Umbilical cord (tissue), 2 donors: ENCODE measurements around the gene TMED9. TPM values are rescaled to one million over a fixed set of nuclear protein-coding genes. Genes with fewer than 3 reads are reported as not detected.

Experiments
- DNase-seq: peaks from one replicate; pipeline ENCODE4 v3.0.0-alpha.2; 2015; ENCODE audit warnings: low spot score
- total RNA-seq: library from RNA; depleted of rRNA; stranded (reverse); fragments of >200 nt; gene quantifications from one replicate; pipeline ENCODE4 v1.2.3, GENCODE V29; 2014; ENCODE audit warnings: low replicate concordance; ENCODE audit not compliant: insufficient read depth

Gene TMED9
- total RNA-seq, 1 donor from 2014 or later, result 62.1 TPM

DNA sequence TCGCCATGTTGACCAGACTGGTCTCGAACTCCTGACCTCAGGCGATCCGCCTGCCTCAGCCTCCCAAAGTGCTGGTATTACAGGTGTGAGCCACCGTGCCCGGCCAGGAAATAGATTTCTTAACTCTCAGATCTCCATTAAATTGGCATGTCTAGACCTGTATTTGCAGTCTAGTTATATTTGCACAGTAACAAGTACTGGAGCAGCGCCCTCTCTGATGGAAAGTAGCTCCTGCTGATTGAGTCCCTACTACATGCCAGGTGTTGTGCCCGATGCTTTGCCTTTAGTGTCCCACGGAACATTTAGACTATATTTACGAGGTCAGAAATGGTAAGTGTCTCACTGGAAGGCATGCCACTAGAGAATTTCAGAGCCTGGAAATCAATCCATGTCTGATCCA is 15.8 kb upstream of the TMED9 start:
- DNase-seq, result no peak

DNA sequence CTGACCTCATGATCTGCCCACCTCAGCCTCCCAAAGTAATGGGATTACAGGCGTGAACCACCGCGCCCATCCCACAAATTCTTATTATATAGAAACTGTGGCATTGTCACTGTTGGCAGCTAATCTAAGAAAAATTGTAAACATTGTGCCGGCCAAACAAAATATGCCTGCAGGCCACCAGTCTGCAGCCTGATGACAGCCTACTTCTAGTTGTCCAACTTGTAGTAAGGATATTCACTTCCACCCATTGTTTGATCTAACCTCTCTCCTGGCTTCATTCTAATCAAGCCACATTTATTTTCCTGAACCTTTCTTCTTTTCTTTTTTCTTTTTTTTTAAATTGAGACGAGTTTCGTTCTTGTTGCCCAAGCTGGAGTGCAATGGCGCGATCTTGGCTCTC is 13.7 kb upstream of the TMED9 start:
- DNase-seq, result no peak

DNA sequence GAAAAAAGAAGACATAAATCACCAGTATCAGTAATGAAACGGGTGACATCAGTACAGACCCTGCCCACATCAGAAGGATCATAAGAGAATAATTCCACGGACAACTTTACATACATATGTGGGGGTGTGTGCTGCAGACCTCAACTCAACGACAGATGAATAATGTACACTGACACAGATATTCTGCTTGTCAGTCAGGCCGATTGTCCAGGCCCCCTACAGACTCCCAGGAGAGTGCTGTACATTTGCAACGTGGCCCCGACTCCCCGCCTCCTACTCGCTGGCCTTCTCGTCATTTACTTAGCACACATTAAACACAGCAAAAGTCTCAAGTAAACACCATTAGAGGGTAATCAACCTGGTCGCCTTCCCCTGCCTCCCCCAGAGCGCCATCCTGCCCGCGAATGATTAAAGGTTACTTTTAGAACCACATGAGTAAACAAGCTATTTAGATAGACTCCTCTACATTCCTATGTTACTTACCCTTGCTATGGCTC is 3.5 kb upstream of the TMED9 start:
- DNase-seq, result no peak

DNA sequence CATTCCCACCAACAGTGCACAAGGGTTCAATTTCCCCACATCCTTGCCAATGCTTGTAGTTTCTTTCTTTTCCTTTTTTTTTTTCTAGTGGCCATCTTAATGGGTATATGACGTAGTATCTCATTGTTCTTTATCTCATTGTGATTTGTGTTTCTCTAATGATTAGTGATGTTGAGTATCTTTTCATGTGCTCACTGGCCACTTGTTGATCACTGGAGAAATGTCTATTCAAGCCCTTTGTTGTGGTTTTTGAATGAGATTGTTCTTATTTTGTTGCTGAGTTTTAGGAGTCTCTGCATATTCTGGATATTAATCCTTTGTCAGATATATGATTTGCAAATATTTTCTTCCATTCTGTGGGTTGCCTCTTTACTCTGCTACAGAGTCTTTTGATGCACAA is 1.6 kb upstream of the TMED9 start:
- DNase-seq, result no peak

DNA sequence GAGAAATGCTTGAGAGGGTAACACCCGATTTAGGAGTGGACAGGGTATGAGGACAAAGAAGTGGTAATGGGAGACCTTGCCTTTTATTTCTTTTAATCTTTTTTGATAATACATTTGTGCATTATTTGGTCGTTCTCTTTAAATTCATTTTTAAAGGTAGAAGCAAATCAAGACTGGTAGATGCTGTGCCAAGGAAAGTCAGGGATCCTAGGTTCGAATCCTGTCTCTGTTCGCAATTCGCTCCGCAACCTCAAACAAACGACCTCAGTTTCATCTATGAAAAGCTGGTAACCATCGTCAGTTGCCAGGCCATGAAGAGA is 353 bp upstream of the TMED9 start:
- no peak for DNase-seq

DNA sequence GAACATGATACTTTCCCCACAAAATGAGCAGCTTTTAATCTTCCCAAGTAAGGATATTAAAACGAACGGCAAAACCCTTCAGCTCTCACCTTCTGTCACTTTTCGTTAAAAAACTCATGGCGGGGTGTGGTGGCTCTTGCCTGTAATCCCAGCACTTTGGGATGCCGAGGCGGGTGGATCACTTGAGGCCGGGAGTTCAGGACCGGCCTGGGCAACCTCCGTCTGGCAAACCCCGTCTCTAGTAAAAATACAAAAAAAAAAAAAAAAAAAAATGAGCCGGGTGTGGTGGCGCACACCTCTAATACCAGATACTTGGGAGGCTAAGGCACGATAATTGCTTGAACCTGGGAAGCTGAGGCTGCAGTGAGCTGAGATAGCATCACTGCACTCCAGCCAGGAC is 902 bp downstream of the TMED9 start:
- DNase-seq, result no peak

DNA sequence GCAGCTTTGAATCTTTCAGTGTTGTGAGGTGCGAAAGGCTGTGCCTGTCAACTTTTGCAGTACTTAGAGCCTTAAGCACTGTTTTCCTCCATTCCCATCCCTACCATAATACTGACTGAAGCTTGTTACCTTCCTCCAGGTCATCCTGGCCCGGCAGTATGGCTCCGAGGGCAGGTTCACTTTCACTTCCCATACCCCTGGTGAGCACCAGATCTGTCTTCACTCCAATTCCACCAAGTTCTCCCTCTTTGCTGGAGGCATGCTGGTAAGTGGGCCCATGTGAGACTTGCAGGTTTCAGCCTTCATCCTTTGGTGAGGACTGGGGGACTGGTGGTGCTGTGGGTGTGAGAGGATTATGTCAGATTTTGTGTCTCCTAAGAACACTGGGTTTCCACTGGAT is 1.5 kb downstream of the TMED9 start:
- no peak for DNase-seq

DNA sequence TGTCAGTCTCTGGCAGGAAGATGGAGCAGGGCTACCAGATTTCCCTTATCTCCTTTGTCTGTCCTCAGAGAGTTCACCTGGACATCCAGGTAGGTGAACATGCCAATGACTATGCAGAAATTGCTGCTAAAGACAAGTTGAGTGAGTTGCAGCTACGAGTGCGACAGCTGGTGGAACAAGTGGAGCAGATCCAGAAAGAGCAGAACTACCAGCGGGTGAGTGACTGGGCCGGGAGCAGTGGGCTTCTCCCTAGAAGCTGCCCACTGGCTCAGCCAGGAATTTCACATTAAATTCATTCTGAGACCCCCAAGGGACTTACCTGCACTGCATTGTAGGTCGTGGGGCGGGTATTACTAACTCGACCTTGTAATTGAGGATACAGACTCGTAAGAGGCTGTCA is 2.1 kb downstream of the TMED9 start:
- DNase-seq, result no peak

DNA sequence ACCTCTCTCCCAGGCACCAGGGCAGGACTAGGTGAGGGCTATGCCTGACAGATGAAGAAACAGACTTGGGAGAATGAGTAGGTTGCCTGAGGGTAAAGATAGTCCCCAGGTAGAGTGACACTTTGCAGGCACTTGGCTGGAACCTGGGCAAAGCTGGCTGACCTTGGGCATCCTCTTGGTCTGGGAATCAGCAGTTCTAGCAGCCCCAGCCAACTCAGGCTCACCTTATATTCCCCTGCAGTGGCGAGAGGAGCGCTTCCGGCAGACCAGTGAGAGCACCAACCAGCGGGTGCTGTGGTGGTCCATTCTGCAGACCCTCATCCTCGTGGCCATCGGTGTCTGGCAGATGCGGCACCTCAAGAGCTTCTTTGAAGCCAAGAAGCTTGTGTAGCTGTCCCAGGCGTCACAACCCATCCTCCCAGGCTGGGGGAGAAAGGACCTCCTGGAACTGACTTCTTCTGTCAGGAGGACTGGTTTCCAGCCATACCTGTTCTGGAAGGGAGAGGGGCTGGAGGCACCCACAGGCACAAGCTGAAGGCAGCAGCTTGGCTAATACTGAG is 3.1 kb downstream of the TMED9 start:
- no peak for DNase-seq

DNA sequence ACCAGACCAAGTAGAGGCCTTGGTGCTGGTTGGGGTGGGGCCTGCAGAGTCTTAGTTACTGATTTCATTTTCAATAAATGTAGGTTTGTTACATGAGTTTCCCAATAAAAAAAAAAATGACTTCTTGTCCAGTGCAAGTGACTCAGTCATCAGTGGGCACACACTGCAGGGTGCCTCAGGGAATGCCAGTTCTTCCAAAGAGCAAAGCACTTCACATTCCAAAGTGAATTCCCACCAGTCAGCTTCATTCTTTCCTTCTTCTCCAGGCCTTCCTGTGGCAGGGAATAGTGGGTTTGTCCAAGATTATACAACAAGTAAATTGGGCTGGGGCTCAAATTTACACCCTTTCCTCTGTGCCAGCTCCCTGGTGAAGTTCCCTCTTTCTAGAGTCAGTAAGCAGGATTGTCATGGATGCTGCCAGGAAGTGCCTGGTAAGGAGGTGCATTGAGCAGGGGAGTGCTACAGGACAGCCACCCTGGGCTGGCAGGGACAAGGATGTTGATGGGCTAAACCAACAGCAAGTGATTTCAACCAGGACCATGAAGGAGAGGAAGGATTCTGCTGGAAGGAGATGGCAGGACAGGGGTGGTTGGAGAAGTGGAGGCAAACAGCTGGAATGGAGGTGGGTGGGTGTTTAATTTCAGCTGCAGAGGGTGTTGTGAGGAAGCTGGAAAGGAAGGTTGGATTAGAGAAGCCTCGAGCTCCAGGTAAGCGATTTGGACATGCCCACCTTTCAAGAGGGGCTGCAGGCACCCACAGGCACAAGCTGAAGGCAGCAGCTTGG is 4.2 kb downstream of the TMED9 start:
- DNase-seq, result no peak

DNA sequence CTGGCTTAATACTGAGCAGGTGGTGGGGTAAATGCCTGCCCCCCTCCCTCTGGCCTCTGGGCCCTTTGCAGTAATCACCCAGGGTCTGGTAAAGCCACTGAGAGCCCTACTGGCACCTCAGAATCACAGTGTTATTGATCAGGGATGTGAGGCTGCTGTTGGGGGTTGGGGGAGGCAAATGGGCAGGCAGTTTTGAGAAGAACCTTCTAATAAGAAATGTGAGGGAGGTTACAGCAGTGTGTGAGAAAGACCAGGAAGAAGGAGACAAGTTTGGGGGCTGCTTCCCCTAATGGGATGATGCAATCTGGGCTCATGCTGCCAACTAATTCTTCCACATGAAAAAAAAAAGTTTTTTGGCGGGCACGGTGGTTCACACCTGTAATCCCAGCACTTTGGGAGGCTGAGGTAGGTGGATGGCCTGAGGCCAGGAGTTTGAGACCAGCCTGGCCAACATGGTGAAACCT is 4.8 kb downstream of the TMED9 start:
- no peak for DNase-seq

DNA sequence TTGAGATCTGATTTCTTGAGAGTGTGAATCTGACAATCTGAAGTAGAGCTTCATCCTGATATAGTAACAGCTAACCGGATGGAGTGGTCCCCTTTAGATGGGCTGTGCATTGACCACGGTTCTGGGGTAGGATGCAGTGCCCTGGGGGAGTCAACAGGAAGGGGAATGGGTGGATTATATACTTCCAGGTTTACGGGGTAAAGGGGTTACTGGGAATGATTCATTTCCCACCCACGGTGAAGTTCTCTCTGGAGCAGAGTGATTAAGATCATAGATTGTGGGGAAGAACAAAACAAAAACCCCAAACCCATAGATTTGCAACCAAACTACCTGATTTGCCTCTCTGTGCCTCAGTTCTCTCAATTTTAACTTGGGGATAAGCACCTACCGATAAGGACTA is 6.5 kb downstream of the TMED9 start:
- DNase-seq, result no peak

DNA sequence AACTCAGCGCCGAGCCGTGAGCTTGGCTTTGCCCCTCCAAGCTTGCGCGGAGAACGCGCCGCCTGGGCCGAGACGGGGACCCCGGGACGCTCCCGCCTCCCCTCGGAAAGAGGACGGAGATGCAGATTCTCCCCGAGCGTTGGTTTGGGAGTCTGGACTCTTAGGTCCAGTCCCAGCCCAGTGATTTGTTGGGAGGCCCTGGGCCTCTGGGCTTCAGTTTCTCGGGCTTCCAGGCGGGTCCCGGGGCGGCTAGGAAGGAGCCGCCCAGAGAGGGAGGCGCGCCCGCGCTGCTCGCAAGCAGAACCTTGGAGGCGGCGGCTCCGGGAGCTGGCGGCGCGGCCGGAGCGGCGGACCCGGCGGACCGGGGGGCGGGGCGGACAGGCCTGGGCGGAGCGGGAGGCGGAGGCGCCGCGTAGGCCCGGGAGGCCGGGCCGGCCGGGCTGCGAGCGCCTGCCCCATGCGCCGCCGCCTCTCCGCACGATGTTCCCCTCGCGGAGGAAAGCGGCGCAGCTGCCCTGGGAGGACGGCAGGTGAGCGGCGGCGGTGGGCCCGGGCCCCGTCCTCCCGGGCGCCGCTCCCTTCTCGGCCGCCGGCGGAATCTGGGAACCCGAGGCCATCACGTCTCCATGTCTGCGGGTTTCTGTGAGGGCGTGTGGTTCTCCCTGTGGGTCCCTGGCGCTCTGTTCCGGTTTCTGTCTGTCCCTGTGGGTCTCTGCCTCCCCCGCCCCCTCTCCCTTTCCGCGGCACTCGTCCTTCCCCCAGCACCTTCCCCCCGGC is 7.9 kb downstream of the TMED9 start, which contains the start of gene B4GALT7:
B4GALT7 (plus strand) TSS at position 402 of the 777 bp plus-strand sequence; CDS start at position 481, 79 bp downstream.
- DNase-seq, result peak; percentile 89

DNA sequence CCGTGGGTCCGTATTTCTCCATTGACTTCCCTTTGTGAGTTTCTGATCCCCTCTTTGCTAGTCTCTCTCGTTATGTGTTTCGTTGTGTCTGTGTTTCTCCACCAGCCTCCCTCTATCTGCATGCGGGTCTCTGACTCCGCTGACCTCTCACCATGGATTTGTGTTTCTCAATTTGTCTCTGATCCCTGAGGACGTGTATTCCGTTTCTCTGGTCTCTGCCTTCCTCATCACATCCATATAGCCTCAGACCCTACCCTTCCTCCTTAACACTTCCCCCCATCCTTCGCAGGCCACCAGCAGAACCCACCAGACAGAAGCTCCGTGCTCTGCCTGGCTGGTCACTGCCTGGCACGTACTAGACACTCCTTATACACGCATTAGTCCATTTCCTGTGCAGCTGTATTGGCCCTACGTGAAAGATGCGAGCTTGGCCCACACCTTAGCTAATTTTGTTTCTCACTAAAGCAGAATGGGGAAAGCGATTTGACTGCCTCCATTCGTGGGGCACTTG is 8.6 kb downstream of the TMED9 start:
- DNase-seq, result peak; percentile 23

DNA sequence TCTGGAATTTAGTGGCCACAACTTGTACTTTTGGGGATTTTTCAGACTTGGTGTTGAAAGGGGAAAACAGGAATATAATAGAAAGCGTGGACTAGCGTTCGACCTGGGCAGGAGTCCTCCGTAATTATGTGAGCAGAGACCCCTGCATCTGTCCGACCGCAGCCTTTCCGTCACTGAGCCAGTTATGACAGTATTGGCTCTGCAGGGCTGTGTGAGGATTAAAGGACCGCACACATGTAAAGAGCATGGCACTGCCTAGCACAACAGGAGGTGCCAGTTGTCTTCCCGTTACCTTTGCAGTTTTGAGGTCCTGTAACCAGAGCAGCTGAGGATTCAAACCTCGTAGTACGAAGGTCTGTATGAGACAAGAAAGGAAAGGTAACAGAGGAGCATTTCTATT is 9.1 kb downstream of the TMED9 start:
- DNase-seq, result no peak

DNA sequence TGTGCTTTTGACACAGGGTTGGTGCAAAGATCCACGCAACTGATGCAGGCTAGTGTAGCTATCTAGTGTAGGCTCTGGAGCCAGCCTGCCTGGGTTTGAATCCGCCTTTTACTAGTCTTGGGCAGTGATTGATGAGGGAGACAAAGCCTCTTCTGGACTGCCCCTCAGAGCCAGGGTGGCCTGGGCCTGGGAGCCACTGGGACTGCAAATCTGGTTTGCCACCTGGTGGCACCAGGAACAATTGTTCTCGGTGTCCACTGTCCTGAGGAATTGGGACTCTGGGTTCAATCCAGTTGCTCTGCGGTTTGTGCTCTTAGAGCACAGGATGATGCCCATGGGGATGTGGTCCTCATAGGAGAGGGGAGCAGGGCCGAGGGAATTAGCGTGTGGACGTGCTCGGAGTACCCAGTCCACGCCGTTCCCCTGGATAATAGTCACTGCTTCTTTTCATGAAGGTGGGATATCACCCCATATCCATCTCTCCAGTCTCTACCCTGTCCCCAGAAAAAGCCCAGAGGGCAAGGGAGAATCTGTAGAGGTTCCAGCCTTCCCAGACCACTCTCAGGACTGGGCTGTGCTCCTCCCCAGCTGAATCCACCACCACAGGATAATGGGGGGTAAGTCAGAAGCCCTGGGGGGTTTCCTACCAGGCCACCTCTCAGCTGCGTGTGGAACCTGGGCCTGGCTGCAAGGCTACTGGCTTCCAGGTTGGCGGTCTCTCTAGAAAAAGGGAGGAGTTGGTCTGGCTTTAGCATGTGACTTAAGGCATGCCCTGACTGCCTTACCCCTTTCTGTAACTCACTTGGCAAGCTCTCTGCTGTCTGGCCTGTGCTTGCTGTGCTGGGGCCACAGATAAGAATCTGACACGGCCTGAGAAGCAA is 9.8 kb downstream of the TMED9 start:
- DNase-seq, result no peak

DNA sequence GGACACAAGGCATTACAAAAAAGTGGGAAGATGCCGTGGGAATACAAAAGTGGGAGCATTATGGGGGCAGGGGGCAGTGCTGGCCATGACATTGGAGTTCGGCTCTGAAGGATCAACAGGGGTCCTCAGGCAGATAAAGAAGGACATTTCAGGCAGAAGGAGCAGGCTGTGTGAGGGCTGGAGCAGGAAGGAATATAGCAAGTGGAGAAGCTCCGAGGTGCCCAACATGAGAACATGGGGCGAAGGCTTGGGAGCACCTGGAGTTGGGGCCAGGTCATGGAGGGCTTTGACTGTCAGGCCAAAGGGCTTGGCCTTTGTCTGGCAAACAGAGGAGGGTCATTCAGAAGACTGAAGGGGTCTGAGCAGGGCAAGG is 10.4 kb downstream of the TMED9 start:
- DNase-seq, result no peak

DNA sequence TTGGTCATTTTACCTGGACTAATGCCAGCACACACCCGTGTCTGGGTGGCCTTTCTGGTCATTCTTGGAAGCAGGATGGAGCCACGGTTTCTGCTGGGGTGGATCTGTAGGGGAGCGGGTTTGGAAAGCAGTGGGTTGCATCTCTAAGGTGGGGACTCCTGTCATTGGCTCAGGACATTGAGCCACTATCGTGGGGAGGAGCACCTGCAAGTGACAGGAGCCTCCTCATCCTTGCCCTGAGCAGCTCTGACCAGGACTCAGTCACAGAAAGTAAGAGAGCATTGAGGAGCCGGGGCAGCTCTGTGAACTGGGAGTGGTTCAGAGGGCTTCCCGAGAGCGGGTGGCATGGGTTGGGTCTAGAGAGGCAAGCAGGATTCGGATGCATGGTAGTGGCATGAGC is 11.6 kb downstream of the TMED9 start:
- no peak for DNase-seq

DNA sequence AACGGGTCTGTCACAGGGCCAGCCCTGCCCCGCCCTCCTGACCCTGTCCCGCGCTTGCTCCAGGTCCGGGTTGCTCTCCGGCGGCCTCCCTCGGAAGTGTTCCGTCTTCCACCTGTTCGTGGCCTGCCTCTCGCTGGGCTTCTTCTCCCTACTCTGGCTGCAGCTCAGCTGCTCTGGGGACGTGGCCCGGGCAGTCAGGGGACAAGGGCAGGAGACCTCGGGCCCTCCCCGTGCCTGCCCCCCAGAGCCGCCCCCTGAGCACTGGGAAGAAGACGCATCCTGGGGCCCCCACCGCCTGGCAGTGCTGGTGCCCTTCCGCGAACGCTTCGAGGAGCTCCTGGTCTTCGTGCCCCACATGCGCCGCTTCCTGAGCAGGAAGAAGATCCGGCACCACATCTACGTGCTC is 12.1 kb downstream of the TMED9 start:
- DNase-seq, result no peak

DNA sequence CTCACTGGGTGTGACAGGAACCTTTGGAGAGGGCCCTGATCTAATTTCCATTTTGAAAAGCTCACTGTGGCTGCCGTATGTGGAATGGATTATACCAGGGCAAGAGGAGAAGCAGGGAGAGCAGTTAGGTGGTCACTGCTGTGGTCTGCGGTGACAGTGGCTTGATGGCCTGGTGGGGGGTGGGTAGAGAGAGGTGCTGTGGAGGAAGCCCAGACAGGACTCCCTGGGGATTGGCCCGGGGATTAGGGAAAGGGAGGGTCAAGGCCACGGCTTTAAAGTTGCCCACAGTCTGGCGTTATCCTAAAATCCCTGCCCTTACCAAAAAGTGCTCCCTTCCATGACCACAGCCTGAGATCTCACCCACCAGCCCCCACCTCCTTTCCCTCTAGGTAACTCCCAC is 12.7 kb downstream of the TMED9 start:
- DNase-seq, result no peak

DNA sequence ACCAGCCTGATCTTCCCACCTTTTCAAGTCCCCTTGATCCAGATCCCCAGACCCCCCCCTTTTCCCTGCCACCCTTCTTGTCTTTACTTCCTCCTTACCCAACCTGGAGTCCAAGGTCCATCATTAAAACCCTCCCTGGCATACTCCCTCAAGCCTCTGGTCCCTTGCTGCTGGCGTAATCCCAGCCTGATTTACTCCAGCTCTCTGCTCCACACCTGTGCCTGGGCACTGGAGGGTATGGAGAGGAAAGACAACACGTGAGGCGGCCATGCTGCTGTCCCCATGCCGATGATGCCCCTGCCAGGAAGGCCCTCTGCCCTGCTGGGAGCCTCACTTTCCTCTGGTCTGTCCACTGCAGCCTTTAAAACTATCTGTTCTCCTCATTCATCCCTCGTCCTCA is 13.1 kb downstream of the TMED9 start:
- DNase-seq, result no peak
